T-helper 2 cell treated with Interferon-gamma antibody and Interleukin-4, amounts not matched to agents 5 μg/mL and 100 μg/mL, for 36 hours (primary cell): ENCODE data around the gene ZSWIM9.

Experiments
- DNase-seq: peaks from one replicate; pipeline ENCODE4 v3.0.0; 2021; ENCODE audit warnings: low spot score
- H3K27ac Mint-ChIP-seq: one replicate; pipeline ENCODE4 v1.8.0; 2021; ENCODE audit warnings: mild to moderate bottlenecking, mixed read lengths
- H3K27me3 Mint-ChIP-seq: one replicate; pipeline ENCODE4 v1.8.0; 2021; ENCODE audit warnings: low read depth, mixed read lengths
- H3K36me3 Mint-ChIP-seq: one replicate; pipeline ENCODE4 v1.8.0; 2021; ENCODE audit warnings: low read depth, mixed read lengths
- H3K4me1 Mint-ChIP-seq: one replicate; pipeline ENCODE4 v1.8.0; 2021; ENCODE audit warnings: low read depth, mixed read lengths
- H3K4me3 Mint-ChIP-seq: one replicate; pipeline ENCODE4 v1.8.0; 2022; ENCODE audit warnings: mild to moderate bottlenecking, moderate library complexity, mixed read lengths
- H3K9me3 Mint-ChIP-seq: one replicate; pipeline ENCODE4 v1.8.0; 2021; ENCODE audit warnings: mixed read lengths

Gene ZSWIM9

GRCh38 chr19:48152551-48152950 is 17.9 kb upstream of the ZSWIM9 start:
- H3K36me3 Mint-ChIP-seq: peaks cover 29% of the 10 kb centered on the region
- H3K4me1 Mint-ChIP-seq: peaks cover 2% of the 10 kb centered on the region
- peak; percentile 38 for DNase-seq
- no peaks in the 10 kb centered on the region for H3K27me3 Mint-ChIP-seq
- H3K27ac Mint-ChIP-seq: no peak overlapping the region
- no peak overlapping the region for H3K4me3 Mint-ChIP-seq
- H3K9me3 Mint-ChIP-seq: no peaks in the 10 kb centered on the region

- H3K4me3 Mint-ChIP-seq: no peak overlapping the region
- H3K9me3 Mint-ChIP-seq: no peaks in the 10 kb centered on the region
- H3K4me1 Mint-ChIP-seq: peaks cover 2% of the 10 kb centered on the region
- DNase-seq: no peak
- H3K36me3 Mint-ChIP-seq: peaks cover 32% of the 10 kb centered on the region
- no peaks in the 10 kb centered on the region for H3K27me3 Mint-ChIP-seq
- peak overlapping the region; percentile 16 for H3K27ac Mint-ChIP-seq
Measured at GRCh38 chr19:48154003-48154402, 16.5 kb upstream of the ZSWIM9 start.

GRCh38 chr19:48158210-48158790 is 12.2 kb upstream of the ZSWIM9 start:
- H3K36me3 Mint-ChIP-seq: peaks cover 48% of the 10 kb centered on the region
- H3K27ac Mint-ChIP-seq: no peak overlapping the region
- H3K4me3 Mint-ChIP-seq: no peak overlapping the region
- H3K9me3 Mint-ChIP-seq: no peaks in the 10 kb centered on the region
- no peak for DNase-seq
- H3K4me1 Mint-ChIP-seq: no peaks in the 10 kb centered on the region
- no peaks in the 10 kb centered on the region for H3K27me3 Mint-ChIP-seq

- H3K4me1 Mint-ChIP-seq: peaks cover 29% of the 10 kb centered on the region
- H3K36me3 Mint-ChIP-seq: peaks cover 22% of the 10 kb centered on the region
- no peaks in the 10 kb centered on the region for H3K27me3 Mint-ChIP-seq
- no peak for DNase-seq
- peak overlapping the region; percentile 99 for H3K27ac Mint-ChIP-seq
- peak overlapping the region; percentile 99 for H3K4me3 Mint-ChIP-seq
- no peaks in the 10 kb centered on the region for H3K9me3 Mint-ChIP-seq
Measured at GRCh38 chr19:48168689-48169088, 1.8 kb upstream of the ZSWIM9 start.

- Mint-ChIP-seq H3K27ac (peak overlapping the region; percentile 99), H3K27me3 (no peaks in the 10 kb centered on the region)
- peak; percentile 78 for DNase-seq
Measured at GRCh38 chr19:48169578-48169938, 922 bp upstream of the ZSWIM9 start.

GRCh38 chr19:48170817-48171347 is 402 bp downstream of the ZSWIM9 start:
- no peak for DNase-seq
- no peaks in the 10 kb centered on the region for H3K27me3 Mint-ChIP-seq
- H3K36me3 Mint-ChIP-seq: peaks cover 26% of the 10 kb centered on the region
- peak overlapping the region; percentile 99 for H3K27ac Mint-ChIP-seq
- no peaks in the 10 kb centered on the region for H3K9me3 Mint-ChIP-seq
- peaks cover 34% of the 10 kb centered on the region for H3K4me1 Mint-ChIP-seq
- peak overlapping the region; percentile 99 for H3K4me3 Mint-ChIP-seq

More at GRCh38 chr19:48169578-48169938, 922 bp upstream of the ZSWIM9 start:
- H3K4me1 Mint-ChIP-seq: peaks cover 30% of the 10 kb centered on the region
- peaks cover 19% of the 10 kb centered on the region for H3K36me3 Mint-ChIP-seq
- H3K4me3 Mint-ChIP-seq: peak overlapping the region; percentile 99
- no peaks in the 10 kb centered on the region for H3K9me3 Mint-ChIP-seq

- Mint-ChIP-seq H3K27ac (no peak overlapping the region), H3K4me3 (peak overlapping the region; percentile 99), H3K9me3 (no peaks in the 10 kb centered on the region), H3K36me3 (peaks cover 26% of the 10 kb centered on the region), H3K27me3 (no peaks in the 10 kb centered on the region), H3K4me1 (peaks cover 32% of the 10 kb centered on the region)
- no peak for DNase-seq
Measured at GRCh38 chr19:48171710-48172109, 1.2 kb downstream of the ZSWIM9 start.

GRCh38 chr19:48174445-48175030 is 4.1 kb downstream of the ZSWIM9 start:
- H3K4me1 Mint-ChIP-seq: peaks cover 17% of the 10 kb centered on the region
- no peaks in the 10 kb centered on the region for H3K9me3 Mint-ChIP-seq
- H3K27ac Mint-ChIP-seq: no peak overlapping the region
- DNase-seq: no peak
- peaks cover 35% of the 10 kb centered on the region for H3K36me3 Mint-ChIP-seq
- no peak overlapping the region for H3K4me3 Mint-ChIP-seq
- no peaks in the 10 kb centered on the region for H3K27me3 Mint-ChIP-seq

GRCh38 chr19:48175578-48175977 is 5.1 kb downstream of the ZSWIM9 start:
- Mint-ChIP-seq H3K9me3 (no peaks in the 10 kb centered on the region), H3K4me1 (peaks cover 16% of the 10 kb centered on the region), H3K27ac (no peak overlapping the region), H3K36me3 (peaks cover 41% of the 10 kb centered on the region), H3K27me3 (no peaks in the 10 kb centered on the region), H3K4me3 (no peak overlapping the region)
- DNase-seq: no peak

- no peak for DNase-seq
- Mint-ChIP-seq H3K4me3 (no peak overlapping the region), H3K4me1 (peaks cover 12% of the 10 kb centered on the region), H3K27me3 (no peaks in the 10 kb centered on the region), H3K36me3 (peaks cover 42% of the 10 kb centered on the region), H3K27ac (no peak overlapping the region), H3K9me3 (peaks cover 2% of the 10 kb centered on the region)
Measured at GRCh38 chr19:48176226-48176625, 5.7 kb downstream of the ZSWIM9 start.

GRCh38 chr19:48181505-48181904 is 11.0 kb downstream of the ZSWIM9 start:
- Mint-ChIP-seq H3K4me1 (peaks cover 1% of the 10 kb centered on the region), H3K27ac (no peak overlapping the region), H3K36me3 (peaks cover 33% of the 10 kb centered on the region), H3K4me3 (no peak overlapping the region), H3K27me3 (no peaks in the 10 kb centered on the region), H3K9me3 (peaks cover 9% of the 10 kb centered on the region)
- no peak for DNase-seq

- Mint-ChIP-seq H3K4me1 (no peaks in the 10 kb centered on the region), H3K36me3 (peaks cover 28% of the 10 kb centered on the region), H3K4me3 (no peak overlapping the region), H3K9me3 (peaks cover 9% of the 10 kb centered on the region), H3K27ac (no peak overlapping the region), H3K27me3 (no peaks in the 10 kb centered on the region)
- no peak for DNase-seq
Measured at GRCh38 chr19:48182434-48182833, 12.0 kb downstream of the ZSWIM9 start.

- Mint-ChIP-seq H3K9me3 (peaks cover 9% of the 10 kb centered on the region), H3K27me3 (no peaks in the 10 kb centered on the region)
Measured at GRCh38 chr19:48183356-48183755, 12.9 kb downstream of the ZSWIM9 start.

GRCh38 chr19:48186015-48186414 is 15.5 kb downstream of the ZSWIM9 start:
- Mint-ChIP-seq H3K27me3 (no peaks in the 10 kb centered on the region), H3K27ac (no peak overlapping the region), H3K36me3 (peaks cover 35% of the 10 kb centered on the region), H3K4me3 (no peak overlapping the region), H3K4me1 (no peaks in the 10 kb centered on the region), H3K9me3 (peaks cover 9% of the 10 kb centered on the region)
- no peak for DNase-seq

More at GRCh38 chr19:48183356-48183755, 12.9 kb downstream of the ZSWIM9 start:
- no peak overlapping the region for H3K4me3 Mint-ChIP-seq
- H3K36me3 Mint-ChIP-seq: peaks cover 32% of the 10 kb centered on the region
- H3K27ac Mint-ChIP-seq: no peak overlapping the region
- DNase-seq: no peak
- H3K4me1 Mint-ChIP-seq: no peaks in the 10 kb centered on the region
